GM19467 (cell line): ENCODE results near the gene VTI1B.

Experiments used
- ATAC-seq: cut with Tn5 transposase; IDR thresholded peaks from one replicate; pipeline ENCODE4 v1.9.1; 2021; ENCODE audit warnings: mild to moderate bottlenecking, moderate library complexity; ENCODE audit not compliant: unreplicated experiment

The VTI1B gene

DNA sequence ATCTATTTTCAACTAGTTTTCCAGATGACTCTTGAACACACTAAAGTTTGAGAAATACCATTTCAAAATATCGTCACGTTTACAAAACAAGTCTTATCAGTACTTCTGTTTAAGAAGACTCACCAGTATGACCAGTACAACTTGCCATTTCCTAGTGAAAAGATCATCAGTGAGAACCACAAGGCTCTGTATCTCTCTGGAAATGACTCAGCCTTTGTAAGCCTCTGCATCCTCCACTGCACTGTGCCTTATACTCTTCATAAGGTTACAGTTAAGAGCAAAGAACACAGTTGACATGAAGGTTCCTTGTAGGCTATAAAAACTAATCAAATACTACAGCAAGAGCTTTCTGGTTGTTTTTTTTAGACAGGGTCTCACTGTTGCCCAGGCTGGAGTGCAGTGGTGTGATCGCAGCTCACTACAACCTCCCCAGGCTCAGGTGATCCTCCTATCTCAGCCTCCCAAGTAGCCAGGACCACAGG is 5.7 kb upstream of the VTI1B start:
- peak; percentile 76 for ATAC-seq

DNA sequence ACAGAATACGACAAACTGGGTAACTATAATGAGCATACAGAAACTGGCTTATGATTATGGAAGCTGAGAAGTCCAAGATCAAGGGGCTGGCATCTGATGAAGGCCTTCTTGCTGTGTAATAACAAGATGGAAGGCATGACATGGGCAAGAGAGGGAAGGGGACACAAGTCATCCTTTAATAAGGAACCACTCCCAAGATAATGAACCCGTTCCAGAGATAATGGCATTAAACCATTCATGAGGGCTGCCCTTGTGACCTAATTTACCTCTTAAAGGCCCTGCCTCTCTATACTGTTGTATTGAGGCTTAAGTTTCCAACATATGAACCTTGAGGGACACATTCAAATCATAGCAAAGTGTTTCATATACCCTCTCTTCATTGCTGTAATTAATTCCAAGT is 4.6 kb upstream of the VTI1B start:
- no peak for ATAC-seq

DNA sequence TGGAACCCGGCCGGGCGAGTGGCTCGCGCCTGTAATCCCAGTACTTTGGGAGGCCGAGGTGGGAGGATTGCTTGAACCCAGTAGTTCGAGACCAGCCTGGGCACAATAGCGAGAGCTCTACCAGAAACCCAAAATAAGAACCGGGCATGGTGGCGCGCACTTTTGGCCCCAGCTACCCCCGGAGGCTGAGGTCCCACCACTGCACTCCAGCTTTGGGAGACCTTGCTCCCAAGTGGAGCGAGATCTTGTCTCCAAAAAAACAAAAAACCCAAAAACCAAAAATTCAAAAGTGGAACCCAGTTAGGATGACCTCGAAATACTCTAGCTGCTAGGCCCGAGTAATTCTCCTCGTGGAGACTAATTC is 769 bp upstream of the VTI1B start:
- no peak for ATAC-seq

- peak; percentile 38 for ATAC-seq
Measured at GRCh38 chr14:67674139-67674479, 323 bp downstream of the VTI1B start.

DNA sequence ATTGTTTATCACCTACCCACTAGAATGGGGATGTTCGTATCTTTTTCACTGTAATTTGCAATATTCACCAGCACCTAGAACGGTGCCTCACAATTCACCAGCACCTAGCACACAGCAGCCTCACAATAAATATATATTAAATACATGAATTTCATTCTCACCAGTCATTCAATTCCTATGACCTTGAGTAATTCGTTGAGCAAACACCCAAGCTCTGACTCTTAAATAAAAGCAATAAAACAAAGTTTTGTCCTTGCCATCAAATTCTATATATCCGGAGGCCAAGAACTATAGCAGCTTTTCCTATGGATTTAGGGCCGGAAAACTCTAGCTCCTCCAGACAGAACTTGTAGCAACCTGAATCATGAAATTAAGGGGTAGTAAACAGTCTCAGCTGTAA is 981 bp downstream of the VTI1B start:
- ATAC-seq, result no peak

DNA sequence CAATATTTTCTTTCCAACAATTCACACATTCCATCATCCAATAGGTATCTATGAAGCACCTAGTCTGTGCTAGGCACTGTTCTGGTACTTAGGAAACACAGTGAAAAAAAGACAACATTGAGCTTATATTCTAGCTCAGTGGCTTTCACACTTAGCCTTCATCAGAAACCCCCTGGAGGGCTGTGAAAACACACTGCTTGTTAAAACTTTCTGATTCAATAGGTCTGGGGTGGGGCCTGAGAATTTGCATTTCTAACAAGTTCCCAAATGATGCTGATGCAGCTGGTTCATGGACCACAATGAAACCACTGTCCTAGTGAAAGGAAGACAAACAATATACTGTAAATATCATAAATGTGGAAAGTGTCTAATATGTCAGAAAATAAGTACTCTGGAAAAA is 5.9 kb downstream of the VTI1B start:
- no peak for ATAC-seq

DNA sequence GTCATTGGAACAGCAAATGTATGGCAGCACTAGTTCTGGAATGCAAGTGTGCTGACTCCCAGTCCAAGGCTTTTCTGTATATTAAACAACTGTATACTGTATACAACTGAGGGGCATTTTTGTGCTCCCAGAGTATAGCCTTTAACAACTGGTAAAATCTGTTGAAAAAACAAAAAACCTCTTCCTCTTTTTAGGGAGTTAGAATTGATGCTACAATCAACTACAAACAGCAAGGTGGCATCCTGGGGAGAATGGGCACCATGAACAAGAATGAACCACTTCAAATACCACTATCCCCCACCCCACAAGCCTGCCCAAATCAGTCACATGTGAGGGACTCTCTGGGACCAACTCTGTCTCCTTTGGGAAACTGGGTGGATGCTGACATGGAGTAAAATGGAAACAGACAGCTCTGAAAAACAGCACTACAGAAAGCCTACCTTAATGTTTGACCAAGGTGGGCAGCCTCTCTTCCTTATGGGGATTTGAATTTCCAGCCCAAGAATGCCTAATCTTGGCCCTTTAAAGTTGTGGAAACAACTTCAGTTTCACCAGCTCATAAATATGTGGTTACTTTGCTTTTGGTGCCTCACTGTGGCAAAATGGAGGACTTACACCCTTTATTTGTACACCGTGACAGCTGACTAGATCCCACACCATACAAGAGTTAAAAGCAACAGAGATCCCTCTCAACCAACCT is 7.5 kb downstream of the VTI1B start:
- ATAC-seq, result peak; percentile 56

- no peak for ATAC-seq
Measured at GRCh38 chr14:67665868-67666267, 8.6 kb downstream of the VTI1B start.

- ATAC-seq, result no peak
Measured at GRCh38 chr14:67663633-67664032, 10.8 kb downstream of the VTI1B start.

- no peak for ATAC-seq
Measured at GRCh38 chr14:67653651-67654280, 20.7 kb downstream of the VTI1B start.

GRCh38 chr14:67652189-67652588 is 22.2 kb downstream of the VTI1B start:
- no peak for ATAC-seq

GRCh38 chr14:67650694-67651093 is 23.7 kb downstream of the VTI1B start:
- ATAC-seq, result no peak

DNA sequence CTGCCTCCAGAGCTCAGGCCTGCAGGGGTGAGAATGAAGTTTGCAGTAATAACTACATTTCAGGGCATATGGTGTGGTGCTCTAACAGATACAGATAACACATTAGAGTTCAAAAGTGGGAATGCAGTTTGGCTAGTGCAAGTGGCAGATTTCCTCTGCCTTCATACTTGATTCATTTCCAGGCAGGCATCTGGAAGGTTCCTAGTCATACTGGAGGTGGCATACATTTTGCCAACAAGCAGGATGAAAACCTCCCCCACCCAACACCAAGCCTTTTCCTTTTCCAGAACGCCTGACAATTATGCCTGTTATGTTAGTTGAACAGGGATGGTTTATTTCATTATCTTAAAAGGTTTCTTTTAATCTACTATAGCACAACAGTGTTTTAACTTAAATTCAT is 24.3 kb downstream of the VTI1B start:
- ATAC-seq, result no peak

GRCh38 chr14:67646131-67646530 is 28.3 kb downstream of the VTI1B start:
- no peak for ATAC-seq

GRCh38 chr14:67645414-67645813 is 29.0 kb downstream of the VTI1B start:
- no peak for ATAC-seq

DNA sequence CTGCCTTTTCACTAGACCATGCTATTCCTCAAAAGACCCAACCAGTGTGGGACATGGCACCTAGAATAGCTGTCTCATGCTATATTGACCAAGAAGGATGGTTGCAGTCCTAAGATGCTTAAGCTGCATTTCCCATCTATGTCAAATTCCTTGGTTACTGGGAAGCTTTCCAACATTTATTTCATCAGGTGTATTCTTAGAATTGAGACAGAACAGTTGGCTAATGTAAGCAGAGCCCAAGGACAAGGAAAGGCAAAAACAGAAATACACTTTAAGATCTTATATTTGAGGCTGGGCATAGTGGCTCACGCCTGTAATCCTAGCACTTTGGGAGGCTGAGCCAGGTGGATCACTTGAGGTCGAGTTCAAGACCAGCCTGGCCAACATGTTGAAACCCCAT is 30.0 kb downstream of the VTI1B start:
- no peak for ATAC-seq

DNA sequence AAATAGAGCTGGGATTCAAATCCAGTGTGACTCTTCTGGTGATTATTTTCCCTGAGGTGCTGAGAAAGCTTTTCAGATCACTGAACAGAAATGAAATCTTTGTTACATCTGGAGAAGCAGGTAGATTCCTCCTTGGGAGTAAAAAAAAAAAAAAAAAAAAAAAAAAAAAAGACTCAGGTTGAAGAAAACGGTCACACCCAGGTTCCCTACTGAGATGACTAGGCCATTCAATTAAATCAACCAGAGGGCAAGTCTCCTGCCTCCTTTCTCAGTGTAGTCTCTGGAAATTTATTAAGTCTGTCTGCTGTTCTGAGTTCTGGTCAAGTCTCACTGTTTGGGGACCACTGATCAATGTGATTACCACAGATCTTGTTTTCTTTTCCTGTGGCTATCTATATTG is 30.7 kb downstream of the VTI1B start:
- ATAC-seq, result no peak

- ATAC-seq, result no peak
Measured at GRCh38 chr14:67641902-67642749, 32.3 kb downstream of the VTI1B start.

DNA sequence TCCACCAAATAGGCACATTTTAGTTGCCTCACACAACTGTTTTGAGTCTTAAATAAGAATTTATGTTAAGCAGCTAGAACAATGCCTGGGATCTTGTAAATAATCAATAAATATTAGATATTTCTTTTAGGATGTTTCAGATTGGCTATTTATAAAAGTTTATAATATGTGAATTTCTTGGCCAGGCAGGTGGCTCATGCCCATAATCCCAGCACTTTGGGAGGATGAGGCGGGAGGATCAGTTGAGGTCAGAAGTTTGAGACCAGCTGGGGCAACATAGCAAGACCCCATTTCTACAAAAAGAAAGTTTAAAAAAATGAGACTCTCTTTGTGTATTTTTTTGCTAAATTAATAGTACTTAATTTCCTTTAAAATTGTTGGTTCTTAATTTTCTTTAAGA is 33.0 kb downstream of the VTI1B start:
- no peak for ATAC-seq

DNA sequence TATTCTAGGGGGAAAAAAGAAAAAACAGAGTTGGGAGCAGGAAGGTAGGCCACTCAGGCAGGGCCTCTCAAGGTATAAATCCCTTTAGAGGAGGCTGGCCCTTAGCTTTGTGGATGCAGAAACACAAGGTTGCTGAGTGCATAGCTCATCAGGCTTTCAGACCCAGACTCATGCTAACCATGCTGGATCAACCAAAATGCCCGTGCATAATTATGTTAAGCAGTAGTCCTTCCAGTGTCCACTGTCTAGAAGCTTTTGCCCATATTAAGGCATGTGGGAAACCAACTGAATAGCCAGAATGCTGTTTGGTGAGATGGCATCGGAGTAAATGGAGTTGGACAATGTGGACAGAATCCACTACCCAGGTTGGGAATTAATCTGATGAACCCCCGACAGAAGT is 35.8 kb downstream of the VTI1B start:
- ATAC-seq, result no peak

- ATAC-seq, result no peak
Measured at GRCh38 chr14:67636361-67636919, 38.0 kb downstream of the VTI1B start.
